Medulla oblongata (tissue), 1 donor: Measurements from ENCODE around the gene UNC13A.
A peak's percentile ranks its signal among the peaks of the same experiment; 100 is the strongest.
"Not testable (repeated sequence)": the region's sequence is repeated elsewhere in the genome, so short reads cannot be mapped to it uniquely, and the experiment has no call there.

Source experiments
- DNase-seq: peaks from one replicate; pipeline ENCODE4 v3.0.0-alpha.2; 2015; ENCODE audit errors: extremely low spot score

The UNC13A gene

DNA sequence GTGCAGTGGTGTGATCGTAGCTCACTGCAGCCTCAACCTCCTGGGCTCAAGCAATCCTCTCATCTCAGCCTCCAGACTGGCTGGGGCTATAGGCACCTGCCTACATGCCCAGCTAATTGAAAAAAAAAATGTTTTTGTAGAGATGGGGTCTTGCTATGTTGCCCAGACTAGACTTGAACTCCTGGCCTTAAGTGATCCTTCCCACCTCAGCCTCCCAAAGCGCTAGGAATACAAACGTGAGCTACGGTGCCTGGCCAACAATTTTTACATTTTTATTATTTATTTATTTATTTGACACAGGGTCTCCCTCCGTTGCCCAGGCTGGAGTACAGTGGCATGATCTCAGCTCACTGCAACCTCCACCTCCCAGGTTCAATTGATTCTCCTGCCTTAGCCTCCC is 117.9 kb downstream of the UNC13A start:
- not testable (repeated sequence) for DNase-seq

DNA sequence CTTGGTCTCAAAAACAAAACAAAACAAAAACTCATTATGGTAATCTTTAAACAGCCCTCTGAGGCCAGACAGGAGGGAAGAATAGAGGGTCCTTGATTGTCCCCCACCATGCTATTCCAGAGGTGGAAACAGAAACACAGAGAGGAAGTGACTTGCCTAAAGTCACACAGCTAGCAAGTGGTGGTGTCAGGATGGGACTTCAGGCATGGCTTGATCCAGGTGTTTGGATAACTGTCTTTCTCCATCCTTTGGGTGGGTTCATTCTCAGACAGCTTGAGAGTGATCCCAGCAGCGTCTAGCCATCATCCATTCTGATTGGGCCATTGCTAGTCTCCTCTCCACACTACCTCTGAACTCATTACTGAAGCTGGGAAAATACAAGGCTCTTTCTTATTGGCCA is 120.2 kb downstream of the UNC13A start:
- no peak for DNase-seq

DNA sequence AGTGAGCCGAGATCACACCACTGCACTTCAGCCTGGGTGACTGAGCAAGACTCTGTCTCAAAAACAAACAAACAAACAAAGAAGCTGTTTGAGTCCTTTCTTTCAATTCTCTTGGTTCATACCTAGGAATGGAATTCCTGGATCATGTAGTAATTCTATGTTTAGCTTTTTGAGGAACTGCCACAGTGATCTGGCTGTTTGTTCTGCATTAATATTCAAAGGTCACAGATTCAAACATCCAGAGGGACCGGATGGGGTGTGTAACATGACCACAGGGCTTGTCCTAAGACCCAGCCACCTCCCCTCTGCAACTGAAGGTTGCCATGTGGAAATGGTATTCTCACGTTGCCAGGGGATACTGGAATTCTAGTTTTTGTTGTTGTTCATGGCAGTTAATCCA is 122.5 kb downstream of the UNC13A start:
- no peak for DNase-seq

DNA sequence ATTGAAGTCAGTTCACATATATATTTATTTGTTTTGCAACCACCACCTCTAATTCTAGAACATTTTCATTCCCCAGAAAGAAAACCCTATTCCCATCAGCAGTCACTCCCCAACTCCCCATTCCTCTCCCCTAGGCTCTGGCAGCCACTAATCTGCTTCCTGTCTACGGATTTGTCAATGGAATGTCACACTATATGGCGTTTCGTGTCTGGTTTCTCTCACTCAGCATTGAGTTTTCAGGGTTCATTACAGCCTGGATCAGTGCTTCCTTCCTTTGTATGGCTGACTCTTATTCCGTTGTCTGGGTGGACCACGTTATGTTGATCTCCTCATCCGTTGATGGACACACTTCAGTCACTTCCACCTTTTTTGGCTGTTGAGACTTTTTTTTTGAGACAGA is 123.4 kb downstream of the UNC13A start:
- no peak for DNase-seq

DNA sequence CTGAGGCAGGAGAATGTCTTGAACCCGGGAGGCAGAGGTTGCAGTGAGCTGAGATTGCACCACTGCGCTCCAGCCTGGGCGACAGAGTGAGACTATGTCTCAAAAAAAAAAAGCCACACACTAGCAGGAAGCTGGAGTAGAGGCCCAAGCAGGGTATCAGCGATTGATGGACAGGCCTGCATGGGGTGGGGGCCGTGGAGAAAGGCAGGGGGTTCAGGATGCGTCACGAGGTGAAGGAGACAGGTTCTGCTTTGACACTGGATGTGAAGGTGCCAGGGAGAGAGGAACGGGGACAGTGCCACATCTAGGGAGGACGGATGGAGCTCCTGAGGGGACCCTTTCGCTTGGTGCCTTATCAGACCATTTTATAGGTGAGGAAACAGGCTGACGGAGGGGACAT is 125.6 kb downstream of the UNC13A start:
- no peak for DNase-seq

DNA sequence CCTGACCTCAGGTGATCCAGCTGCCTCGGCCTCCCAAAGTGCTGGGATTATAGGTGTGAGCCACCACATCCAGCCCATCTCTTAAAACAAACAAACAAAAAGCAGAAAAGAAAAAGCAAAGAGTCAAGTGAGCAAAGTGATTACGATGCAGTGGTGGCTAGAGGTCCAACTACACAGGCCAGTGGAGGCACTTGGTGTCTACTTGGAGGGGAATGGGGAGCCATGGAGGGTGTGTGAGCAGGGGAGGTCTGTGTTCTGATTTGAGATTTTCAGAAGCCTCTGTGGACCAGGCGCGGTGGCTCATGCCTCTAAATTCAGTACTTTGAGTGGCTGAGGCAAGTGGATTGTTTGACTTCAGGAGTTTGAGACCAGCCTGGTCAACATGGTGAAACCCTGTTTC is 126.1 kb downstream of the UNC13A start:
- no peak for DNase-seq

DNA sequence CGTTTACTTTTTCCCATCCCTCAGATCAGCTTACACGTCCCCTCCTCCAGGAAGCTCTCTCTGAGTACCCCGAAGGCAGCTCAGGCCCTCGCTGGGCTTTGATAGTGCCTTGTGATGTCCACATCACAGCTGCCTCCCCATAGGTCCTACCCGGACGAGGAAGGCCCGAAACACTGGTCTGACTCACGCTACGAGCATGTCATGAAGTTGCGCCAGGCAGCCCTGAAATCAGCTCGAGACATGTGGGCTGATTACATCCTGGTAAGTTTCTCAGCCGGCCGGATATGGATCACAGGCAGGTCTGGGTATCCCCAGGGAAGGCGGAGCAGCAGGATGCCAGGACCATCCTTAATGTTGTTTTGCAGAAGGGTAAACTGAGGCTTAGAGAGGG is 128.0 kb downstream of the UNC13A start:
- no peak for DNase-seq

DNA sequence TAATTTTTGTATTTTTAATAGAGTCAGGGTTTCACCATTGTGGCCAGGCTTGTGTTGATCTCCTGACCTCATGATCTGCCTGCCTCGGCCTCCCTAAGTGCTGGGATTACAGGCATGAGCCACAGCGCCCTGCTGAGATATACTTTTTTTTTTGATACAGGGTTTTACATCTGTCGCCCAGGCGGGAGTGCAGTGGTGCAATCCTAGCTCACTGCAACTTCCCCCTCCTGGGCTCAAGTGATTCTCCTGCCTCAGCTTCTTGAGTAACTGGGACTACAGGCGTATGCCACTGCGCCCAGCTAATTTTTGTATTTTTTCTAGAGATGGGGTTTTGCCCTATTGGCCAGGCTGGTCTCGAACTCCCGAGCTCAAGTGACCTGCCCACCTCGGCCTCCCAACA is 130.7 kb downstream of the UNC13A start:
- DNase-seq = no peak

DNA sequence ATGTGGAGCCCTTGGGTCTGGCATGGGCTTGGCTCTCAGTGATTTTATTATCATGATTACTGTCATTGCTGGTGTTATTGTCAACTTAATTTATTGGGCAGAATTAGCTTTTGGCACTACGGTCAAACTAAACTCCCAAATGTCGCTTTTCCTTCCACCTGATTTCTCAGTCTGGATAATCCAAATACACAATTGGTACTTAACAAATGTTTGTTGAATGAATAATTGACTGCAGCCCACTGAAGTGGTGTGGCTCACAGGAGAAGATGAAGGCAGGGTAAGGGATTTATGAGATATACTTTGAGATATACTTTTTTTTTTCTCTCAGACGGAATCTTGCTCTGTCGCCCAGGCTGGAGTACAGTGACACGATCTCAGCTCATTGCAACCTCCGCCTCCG is 131.2 kb downstream of the UNC13A start:
- no peak for DNase-seq

DNA sequence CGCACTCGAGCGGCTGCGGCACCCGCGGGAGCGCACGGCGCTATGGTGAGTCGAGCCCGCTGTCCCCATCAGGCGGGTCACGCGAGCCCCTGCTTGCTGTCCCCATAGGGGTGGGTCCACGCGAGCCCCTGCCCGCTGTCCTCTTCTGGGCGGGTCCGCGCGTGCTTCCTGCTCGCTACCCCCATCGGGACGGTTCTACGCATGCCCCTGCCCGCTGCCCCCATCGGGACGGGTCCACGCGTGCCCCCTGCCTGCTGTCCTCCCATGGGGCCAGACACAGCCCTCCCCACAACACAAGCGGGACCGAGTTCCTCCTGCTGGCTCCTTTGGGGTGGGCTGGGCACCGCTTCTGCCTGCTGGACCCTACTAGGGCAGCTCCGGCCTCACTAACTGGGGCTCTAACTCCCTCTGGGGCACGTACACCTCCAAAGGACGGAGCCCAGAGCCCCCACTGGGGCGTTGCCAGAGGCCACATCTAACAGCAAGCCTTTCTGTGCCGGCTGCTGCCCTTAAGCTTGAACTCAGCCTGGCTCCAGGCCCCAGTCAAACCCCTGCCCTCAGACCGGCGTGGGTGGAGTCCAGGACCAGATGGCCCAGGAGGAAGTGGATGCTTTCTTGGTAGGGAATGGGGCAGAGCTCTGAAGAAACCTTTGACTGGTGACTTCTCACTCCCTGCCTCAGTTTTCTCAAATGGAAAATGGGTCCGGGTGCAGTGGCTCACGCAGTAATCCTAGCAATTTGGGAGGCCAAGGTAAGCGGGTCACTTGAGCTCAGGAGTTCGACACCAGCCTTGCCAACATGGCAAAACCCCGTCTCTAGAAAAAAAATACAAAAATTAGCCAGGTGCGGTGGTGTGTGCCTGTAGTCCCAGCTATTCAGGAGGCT is 132.0 kb downstream of the UNC13A start:
- peak; percentile 53 for DNase-seq

DNA sequence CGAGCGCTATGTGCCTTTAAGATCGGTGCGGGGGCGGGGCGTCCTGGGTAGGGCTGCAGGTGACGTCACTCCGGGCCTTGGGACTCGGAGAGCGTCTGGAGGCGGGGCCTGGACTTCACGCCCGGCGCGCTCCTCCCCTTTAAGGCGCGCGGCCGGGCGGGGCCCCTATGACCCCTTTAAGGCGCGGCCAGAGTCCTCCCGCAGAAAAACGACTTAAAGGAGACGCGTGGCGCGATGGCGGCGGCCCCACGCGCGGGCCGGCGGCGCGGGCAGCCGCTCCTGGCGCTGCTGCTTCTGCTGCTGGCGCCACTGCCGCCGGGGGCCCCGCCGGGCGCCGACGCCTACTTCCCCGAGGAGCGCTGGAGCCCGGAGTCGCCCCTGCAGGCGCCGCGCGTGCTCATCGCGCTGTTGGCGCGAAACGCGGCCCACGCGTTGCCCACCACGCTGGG is 132.7 kb downstream of the UNC13A start, which contains the start of gene COLGALT1:
TSS of gene COLGALT1 (plus strand) at position 170 of the 449 bp plus-strand sequence. CDS start at position 235, 65 bp downstream.
- DNase-seq = peak; percentile 99

DNA sequence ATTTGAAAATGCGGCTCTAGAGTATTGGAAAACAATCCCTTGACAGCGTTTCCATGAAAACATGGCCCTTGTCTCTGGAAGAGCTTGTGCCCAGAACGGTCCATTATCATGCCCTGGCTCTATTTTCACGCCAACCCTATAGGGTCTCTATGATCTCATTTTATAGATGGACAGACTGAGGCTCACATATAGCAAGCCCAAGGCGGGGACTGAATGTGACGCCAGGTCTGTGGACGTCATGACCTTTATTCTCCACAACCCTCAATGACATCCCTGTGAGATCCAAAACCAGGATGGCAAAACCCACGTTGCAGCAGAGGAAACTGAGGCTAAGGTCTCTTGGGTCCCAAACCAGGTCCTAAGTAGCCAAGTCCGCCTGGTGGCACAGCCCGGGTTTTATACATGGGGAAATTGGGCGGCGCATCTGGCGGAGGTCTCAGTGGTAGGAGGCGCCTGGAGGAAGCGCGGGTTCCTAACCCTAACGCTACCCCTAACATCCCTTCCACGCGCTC is 133.1 kb downstream of the UNC13A start:
- DNase-seq = no peak

DNA sequence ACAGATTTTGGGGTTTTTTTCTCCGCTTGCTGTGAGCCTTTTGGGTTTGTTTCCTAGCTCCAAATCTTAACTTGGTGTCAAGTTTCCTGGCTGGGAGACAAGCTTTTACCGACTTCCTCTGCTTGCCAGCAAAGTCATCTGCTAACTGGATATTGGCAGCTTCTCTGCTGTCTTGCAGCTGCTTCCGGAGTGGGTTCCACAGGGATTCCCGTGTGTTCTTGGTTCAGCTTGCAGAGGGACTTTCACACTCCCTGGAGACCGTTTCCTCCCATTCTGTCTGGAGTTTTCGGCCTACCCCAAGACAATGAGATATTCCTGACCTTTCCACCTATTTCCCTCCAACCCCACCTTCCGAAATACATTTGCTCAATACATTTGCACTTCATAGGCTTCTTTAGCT is 134.9 kb downstream of the UNC13A start:
- DNase-seq = peak; percentile 77

DNA sequence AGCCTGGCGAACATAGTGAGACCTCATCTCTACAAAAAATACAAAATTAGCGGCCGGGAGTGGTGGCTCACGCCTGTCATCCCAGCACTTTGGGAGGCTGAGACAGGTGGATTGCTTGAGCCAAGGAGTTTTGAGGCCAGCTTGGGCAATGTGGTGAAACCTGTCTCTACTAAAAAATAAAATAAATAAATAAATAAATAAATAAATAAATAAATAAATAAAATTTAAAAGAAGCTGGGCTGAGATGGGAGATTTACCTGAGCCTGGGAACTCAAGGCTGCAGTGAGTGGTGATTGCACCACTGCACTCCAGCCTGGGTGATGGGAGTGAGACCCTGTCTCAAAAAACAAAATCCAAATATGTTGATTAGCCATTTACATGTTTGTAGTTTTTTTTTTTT is 135.4 kb downstream of the UNC13A start:
- DNase-seq = not testable (repeated sequence)
